Myocyte (in vitro differentiated cells): ENCODE data around the gene MLN. TPM values are rescaled to one million over a fixed set of nuclear protein-coding genes. Genes with fewer than 3 reads are reported as not detected.

Experiments
- DNase-seq: peaks from one replicate; pipeline ENCODE4 v3.0.0-alpha.2; 2012; ENCODE audit warnings: low read depth
- total RNA-seq: library from RNA; depleted of rRNA; stranded (reverse); fragments of >200 nt; gene quantifications from 2 replicates; pipeline ENCODE4 v1.2.3, GENCODE V29; 2014

MLN gene
- total RNA-seq, 1 donor from 2014 or later = not detected

GRCh38 chr6:33816911-33817310 is 13.1 kb upstream of the MLN start:
- DNase-seq = no peak

GRCh38 chr6:33815854-33816253 is 12.1 kb upstream of the MLN start:
- no peak for DNase-seq

DNA sequence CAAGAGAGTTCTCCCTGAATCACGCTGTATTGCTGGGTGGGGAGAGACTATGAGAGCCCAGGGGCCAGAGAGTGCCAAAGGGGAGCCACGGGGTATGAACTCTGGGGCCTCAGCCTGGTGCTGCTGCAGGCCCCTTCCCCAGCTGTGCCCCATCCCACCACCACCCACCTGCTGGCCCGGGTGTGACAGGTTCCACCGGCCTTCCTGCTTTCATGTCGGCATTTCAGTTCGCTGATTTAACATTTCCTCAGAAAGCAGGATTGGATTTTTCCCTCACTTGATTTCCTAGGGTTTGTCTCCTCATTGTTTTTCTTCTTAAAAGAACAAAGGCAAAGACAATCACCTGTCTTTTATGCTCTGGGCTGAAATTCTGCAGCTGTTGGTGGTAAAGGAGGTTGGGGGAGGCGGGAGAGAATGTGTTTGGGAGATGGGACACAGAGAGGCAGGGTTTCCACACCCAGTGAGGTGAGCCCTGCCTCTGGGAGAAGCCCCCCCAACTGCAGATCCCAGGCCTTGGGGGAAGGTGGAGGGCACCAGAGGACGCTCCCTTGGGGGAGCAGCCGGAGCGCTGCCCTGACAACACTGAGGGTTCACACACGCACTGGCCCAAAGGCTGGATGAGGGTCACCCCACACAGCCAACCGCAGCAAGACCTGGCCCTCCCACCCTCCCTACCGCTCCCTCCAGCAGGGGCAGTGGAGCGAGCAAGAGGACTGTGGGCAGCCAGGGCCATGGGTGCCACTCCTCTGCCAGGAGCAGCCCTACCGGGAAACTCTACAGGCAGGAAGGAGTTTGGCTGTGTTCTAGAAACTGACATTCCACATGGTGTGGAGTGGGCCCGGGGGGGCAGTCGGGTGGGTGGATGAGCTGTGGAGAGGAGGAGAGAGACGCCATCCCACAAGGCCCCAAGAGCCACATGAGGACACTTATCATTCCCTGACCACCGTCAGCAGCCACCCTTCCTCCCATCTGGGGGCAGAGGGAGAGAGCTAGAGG is 10.5 kb upstream of the MLN start:
- DNase-seq = no peak

DNA sequence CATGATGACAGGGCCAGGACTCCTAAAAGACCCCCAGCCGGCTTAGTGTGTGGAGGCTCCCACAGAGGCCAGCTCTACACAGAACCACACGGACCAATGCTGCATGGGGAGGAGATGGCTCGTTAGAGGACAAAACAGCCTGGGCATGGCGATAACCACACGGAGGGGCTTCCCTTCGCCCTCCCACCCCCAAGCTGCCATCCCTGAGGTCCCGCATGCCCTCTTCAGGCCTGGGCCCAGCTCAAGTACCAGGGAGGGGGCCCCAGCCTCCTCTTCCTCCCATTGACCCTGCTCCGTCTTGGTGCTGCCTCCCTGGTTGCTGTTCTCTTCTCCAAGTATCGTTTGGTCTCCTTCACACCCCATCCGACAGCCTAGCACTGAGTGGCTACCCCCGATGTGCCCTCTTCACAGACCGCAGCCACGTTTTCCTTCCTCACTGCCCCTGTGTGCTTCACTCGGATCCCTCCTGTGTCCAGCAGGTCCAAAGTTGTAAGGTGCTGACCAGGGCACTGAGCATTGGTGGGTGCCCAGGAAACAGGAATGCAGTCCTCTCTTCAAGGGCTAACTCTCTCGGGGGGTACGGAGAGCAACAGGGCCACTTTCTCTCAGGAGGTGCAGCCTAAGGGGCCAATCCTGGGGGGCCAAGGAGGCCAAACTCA is 9.6 kb upstream of the MLN start:
- DNase-seq = no peak

DNA sequence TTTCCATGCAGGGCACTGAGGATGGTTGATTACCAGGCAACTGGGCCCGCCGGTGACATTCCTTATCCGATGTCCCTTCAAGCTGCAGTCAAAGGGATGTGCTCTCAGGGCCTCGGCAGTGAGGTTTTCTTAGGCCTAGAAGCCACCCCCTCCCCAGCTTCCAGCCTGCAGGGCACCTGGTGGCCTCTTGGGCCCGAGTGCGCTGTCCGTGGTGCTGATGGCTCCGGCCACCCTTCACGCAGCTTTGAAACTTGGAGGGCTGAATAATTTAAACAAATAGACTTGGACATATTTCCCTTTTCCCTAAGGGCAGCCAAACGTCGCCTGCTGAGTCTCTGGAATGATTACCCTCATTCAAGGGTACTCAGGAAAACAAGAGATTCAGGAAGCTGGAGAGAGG is 8.9 kb upstream of the MLN start:
- DNase-seq = peak; percentile 72

- DNase-seq = peak; percentile 46
These were observed 5.8 kb upstream of the MLN start for GRCh38 chr6:33809594-33809993.

- DNase-seq = no peak
These were observed 4.9 kb upstream of the MLN start for GRCh38 chr6:33808641-33809180.

DNA sequence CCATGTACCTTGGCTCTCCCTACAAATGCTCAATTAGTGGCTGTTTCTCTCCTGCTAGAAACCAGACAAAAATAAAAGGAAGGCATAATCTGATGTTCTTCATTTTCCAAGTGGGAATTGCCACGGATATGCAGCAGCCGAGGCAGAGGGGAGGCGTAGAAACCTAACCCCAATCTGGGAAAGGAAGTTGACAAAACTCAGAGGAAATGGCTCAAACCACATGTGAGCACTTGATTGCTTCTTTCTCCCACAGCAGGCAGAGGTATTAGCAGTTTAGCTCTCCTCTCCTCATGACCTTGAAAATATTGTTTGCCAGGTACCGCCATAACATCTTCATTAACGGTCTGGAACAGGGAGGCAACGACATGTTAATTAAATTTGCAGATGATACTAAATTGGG is 3.8 kb upstream of the MLN start:
- no peak for DNase-seq

DNA sequence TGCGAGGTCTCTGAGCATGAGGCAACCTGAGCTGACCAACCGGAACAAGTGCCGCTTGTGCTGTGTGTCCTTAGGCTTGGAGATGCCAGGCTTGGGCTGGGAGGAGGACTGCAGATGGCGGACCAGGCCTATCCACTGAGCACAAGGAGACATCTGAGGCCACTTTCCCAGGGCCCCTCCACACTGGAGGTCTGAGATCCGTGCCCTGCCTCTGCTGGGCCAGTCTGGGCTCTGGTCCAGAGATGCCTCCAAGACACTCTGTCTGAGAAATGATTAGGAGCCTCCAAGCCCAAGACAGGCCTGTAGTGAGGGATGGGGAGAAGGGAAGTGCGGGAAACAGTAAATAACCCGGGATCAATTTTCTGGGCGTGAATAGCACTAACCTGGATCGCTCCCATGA is 3.0 kb upstream of the MLN start:
- DNase-seq = no peak

GRCh38 chr6:33802186-33802958 is 1.4 kb downstream of the MLN start:
- no peak for DNase-seq

DNA sequence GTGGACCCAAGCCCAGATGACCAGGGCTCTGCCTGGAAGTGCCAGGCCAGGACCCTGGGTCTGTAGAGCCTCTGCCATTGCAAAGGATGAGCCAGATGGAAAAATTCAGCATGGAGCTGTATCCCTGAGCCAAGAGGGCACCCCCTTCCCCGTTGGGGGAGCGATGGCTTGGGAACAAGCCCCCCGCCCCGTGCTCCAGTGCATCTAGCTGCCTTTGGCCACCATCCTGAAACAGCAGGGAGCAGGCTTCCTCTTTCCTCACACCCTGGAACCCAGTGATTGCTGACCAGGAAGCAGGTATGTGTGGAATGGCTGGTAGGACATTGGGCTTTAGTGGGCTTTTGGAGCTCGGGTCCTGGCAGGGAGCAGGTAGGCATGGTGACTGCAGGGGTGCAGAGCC is 2.2 kb downstream of the MLN start:
- DNase-seq = no peak

GRCh38 chr6:33800248-33800969 is 3.4 kb downstream of the MLN start:
- no peak for DNase-seq

DNA sequence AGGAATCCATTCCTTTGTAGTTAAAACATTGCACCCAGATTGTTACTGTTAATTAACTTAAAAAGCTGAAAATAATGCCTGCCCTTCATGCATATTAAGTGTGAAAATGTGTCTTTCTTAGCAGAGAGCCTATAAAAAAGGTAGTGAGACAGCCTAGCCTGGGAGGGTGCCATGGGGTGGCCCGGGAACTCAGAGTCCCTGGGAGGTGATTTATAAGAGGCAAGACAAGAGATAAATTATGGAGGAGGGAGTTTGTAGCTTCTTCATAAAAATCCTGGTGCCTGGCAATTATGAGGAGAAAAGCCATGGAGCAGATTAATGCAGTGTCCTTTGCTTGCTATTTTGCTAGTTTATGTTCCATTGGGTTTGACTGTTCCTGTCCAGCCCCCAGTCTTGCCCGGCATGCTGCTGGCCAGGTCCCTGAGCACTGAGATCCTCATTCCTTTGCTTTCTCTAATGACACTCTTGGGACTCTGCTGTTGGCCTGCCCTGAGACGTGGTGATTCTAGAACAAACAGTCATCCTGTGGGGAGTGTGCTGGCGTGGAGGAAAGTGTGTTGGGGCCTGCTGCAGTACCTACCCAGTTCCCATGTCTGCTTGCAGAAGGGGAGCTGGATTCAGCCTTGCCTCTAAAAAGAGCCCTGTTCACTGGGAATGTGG is 4.2 kb downstream of the MLN start:
- no peak for DNase-seq

GRCh38 chr6:33798343-33798848 is 5.4 kb downstream of the MLN start:
- no peak for DNase-seq

- no peak for DNase-seq
These were observed 6.0 kb downstream of the MLN start for GRCh38 chr6:33797626-33798342.

- DNase-seq = no peak
These were observed 8.7 kb downstream of the MLN start for GRCh38 chr6:33794910-33795623.

DNA sequence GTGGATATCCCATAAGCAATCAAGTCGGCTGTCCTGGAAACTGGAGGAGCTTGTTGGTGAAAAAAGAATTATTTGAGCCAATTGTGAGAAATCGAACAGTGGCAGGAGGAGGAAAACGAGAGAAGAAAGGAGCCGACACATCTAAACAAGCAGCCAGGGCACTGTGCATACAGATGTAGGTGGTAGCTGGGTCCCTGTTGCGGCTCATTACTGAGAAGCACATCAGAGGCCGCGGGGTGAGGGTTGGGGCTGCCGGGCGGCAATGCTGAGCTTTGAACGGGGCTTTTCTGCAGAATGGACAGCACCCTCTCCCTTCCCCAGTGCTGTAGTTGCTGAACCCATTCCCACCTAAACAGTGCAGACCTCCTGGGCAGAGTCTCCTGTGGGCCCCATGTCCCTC is 10.8 kb downstream of the MLN start:
- no peak for DNase-seq

- no peak for DNase-seq
These were observed 12.2 kb downstream of the MLN start for GRCh38 chr6:33791620-33792019.

DNA sequence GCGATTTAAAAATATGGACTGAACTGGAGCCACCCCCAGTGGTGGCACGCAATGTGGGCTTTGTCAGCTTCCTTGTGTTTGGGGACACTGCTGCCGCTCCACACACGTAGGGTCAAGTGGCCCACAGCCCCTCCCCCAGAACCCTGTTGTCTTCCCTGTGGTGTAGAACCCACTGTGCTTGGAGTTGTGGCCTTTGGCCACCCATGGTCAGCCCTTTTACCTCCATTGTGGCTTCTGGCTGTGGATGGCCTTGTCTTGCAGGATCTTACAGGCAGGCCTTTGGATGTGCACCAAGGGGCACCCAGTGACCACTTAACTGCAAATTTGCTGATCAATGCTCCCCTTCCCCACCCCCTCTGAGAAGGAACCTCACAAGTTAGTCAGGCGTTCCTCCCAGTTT is 12.9 kb downstream of the MLN start:
- DNase-seq = peak; percentile 46
